ENCODE data around the gene SIGLEC15.

- TF ChIP-seq CTCF (conservative IDR thresholded peaks at IDR 0.05; ENCODE audit: low read depth, low read length) (no peak), EZH2 (IDR thresholded peaks at IDR 0.05; ENCODE audit: borderline replicate concordance, low read depth, low read length, poor library complexity, severe bottlenecking) (no peak)
These were observed 42.1 kb upstream of the SIGLEC15 start for GRCh38 chr18:45783097-45784075.

All from A673 (cell line).